ENCODE data around the gene LACTBL1.

DNA sequence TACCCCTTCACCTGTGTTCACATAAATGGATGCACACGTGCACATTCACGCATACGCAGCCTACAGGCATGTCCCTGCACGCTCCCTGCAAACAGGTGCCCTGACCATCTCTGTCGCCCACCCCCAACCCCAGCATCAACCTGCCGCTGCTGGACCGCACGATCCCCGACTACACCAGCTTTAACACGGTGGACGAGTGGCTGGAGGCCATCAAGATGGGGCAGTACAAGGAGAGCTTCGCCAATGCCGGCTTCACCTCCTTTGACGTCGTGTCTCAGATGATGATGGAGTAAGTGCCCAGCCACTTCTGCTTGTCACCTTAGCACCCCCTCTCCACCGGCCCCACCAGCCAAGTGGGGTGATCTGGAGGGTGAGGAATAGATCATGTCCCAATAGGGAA lies 60.4 kb downstream of the LACTBL1 start:
- TF ChIP-seq, protein P1, sequence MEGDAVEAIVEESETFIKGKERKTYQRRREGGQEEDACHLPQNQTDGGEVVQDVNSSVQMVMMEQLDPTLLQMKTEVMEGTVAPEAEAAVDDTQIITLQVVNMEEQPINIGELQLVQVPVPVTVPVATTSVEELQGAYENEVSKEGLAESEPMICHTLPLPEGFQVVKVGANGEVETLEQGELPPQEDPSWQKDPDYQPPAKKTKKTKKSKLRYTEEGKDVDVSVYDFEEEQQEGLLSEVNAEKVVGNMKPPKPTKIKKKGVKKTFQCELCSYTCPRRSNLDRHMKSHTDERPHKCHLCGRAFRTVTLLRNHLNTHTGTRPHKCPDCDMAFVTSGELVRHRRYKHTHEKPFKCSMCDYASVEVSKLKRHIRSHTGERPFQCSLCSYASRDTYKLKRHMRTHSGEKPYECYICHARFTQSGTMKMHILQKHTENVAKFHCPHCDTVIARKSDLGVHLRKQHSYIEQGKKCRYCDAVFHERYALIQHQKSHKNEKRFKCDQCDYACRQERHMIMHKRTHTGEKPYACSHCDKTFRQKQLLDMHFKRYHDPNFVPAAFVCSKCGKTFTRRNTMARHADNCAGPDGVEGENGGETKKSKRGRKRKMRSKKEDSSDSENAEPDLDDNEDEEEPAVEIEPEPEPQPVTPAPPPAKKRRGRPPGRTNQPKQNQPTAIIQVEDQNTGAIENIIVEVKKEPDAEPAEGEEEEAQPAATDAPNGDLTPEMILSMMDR (IDR thresholded peaks at IDR 0.05; ENCODE audit: control extremely low read depth in 1 of 3, insufficient read depth in 1 of 3, low read depth in 1 of 3, low read length in 3 of 3), result no peak
- TF ChIP-seq KDM5A (IDR thresholded peaks at IDR 0.05; ENCODE audit: low read length), result no peak

All from H1 (cell line).